MCF 10A (cell line): Measurements from ENCODE around the gene TRIM40. TPM values are rescaled to one million over a fixed set of nuclear protein-coding genes. Genes with fewer than 3 reads are reported as not detected.
A peak's percentile ranks its signal among the peaks of the same experiment; 100 is the strongest.

Experiments used
- BruUV-seq: library from RNA; stranded (reverse); fragments of 400-500 nt; replicated peaks from 2 replicates; lab custom pipeline; 2021; lab: Mats Ljungman, UMichigan
- CTCF ChIA-PET: fragments of 300-600 bp; sonication (Branson Sonifier 250); formaldehyde crosslinking; extraction: SDS; loops from one replicate; lab custom pipeline; 2021; ENCODE audit warnings: antibody characterized with exemption, inconsistent platforms; lab: Yijun Ruan, JAX
- POLR2A ChIA-PET: fragments of 300-600, 350-650 bp; sonication (Branson Sonifier 250); formaldehyde crosslinking; extraction: SDS; loops from one replicate; lab custom pipeline; 2020; ENCODE audit warnings: antibody characterized with exemption, inconsistent platforms; lab: Yijun Ruan, JAX
- DNase-seq: peaks from one replicate; pipeline ENCODE4 v3.0.0-alpha.2; 2018; ENCODE audit not compliant: unreplicated experiment
- H3K27ac Mint-ChIP-seq: one replicate; pipeline ENCODE4 v1.8.0; 2022; ENCODE audit warnings: mild to moderate bottlenecking, low read depth, mixed read lengths; ENCODE audit not compliant: unreplicated experiment
- H3K27me3 Mint-ChIP-seq: one replicate; pipeline ENCODE4 v1.8.0; 2022; ENCODE audit warnings: mixed read lengths; ENCODE audit not compliant: insufficient read depth, unreplicated experiment
- H3K36me3 Mint-ChIP-seq: one replicate; pipeline ENCODE4 v1.8.0; 2022; ENCODE audit warnings: mild to moderate bottlenecking, moderate library complexity, mixed read lengths; ENCODE audit not compliant: insufficient read depth, unreplicated experiment
- H3K4me1 Mint-ChIP-seq: one replicate; pipeline ENCODE4 v1.8.0; 2022; ENCODE audit warnings: mixed read lengths; ENCODE audit not compliant: insufficient read depth, unreplicated experiment
- H3K4me3 Mint-ChIP-seq: one replicate; pipeline ENCODE4 v1.8.0; 2022; ENCODE audit warnings: mild to moderate bottlenecking, moderate library complexity, mixed read lengths; ENCODE audit not compliant: unreplicated experiment
- H3K9me3 Mint-ChIP-seq: one replicate; pipeline ENCODE4 v1.8.0; 2022; ENCODE audit warnings: mixed read lengths; ENCODE audit not compliant: unreplicated experiment
- CTCF ChIP-seq: fragments of 200-600 bp; IDR thresholded peaks from one replicate; pipeline ENCODE4 v1.8.0; 2022; ENCODE audit warnings: antibody characterized with exemption, mild to moderate bottlenecking; ENCODE audit not compliant: unreplicated experiment
- intact Hi-C: fragments of 100-400 bp; cut with micrococcal nuclease; formaldehyde crosslinking; loops from 2 replicates; pipeline ENCODE4 v1.14.1; 2022
- total RNA-seq: library from RNA; stranded (reverse); gene quantifications from 2 replicates; pipeline ENCODE4 v1.2.3, GENCODE V29; 2022

Gene TRIM40
- total RNA-seq, 1 experiment from 2014 or later: not detected

GRCh38 chr6:30184417-30185031, 48.6 kb downstream of the TRIM40 start:
- no TSS peak for BruUV-seq
- H3K36me3 Mint-ChIP-seq: peaks cover 45% of the 10 kb centered on the region
- no peak overlapping the region for H3K27ac Mint-ChIP-seq
- no peak for DNase-seq
- intact Hi-C loops: no loop called here
- H3K27me3 Mint-ChIP-seq: peaks cover 7% of the 10 kb centered on the region
- H3K9me3 Mint-ChIP-seq: peaks cover 3% of the 10 kb centered on the region
- no peak overlapping the region for H3K4me3 Mint-ChIP-seq
- H3K4me1 Mint-ChIP-seq: no peaks in the 10 kb centered on the region
- ChIA-PET POLR2A (interaction anchor here (1.0 kb wide), 1 partner anchor 10 kb away, joined by 3 read pairs; no protein-coding TSS in a partner anchor), CTCF (no interaction called here)
- no peak for TF ChIP-seq CTCF

- DNase-seq: no peak
- Mint-ChIP-seq H3K27me3 (no peaks in the 10 kb centered on the region), H3K4me1 (no peaks in the 10 kb centered on the region), H3K9me3 (no peaks in the 10 kb centered on the region), H3K4me3 (no peak overlapping the region), H3K36me3 (peaks cover 56% of the 10 kb centered on the region), H3K27ac (peak overlapping the region; percentile 41)
- BruUV-seq: no TSS peak
- intact Hi-C loops: no loop called here
- POLR2A ChIA-PET: interaction anchor here (1.2 kb wide), 1 partner anchor 27 kb away, joined by 3 read pairs; the partner anchor contains the start of gene TRIM26
- no peak for TF ChIP-seq CTCF
- CTCF ChIA-PET: interaction anchor here (1.1 kb wide), 1 partner anchor 16 kb away, joined by 3 read pairs; no protein-coding TSS in a partner anchor
Measured at GRCh38 chr6:30185846-30186484, 50.0 kb downstream of the TRIM40 start.

- no TSS peak for BruUV-seq
- ChIA-PET CTCF (interaction anchor here (0.6 kb wide), 1 partner anchor 17 kb away, joined by 3 read pairs; no protein-coding TSS in a partner anchor), POLR2A (interaction anchor here (1.3 kb wide), 1 partner anchor 13 kb away, joined by 3 read pairs; no protein-coding TSS in a partner anchor)
- Mint-ChIP-seq H3K27ac (no peak overlapping the region), H3K36me3 (peaks cover 65% of the 10 kb centered on the region), H3K4me1 (no peaks in the 10 kb centered on the region), H3K4me3 (no peak overlapping the region), H3K9me3 (no peaks in the 10 kb centered on the region), H3K27me3 (no peaks in the 10 kb centered on the region)
- no peak for TF ChIP-seq CTCF
- intact Hi-C loops: no loop called here
- no peak for DNase-seq
Measured at GRCh38 chr6:30188541-30188940, 52.6 kb downstream of the TRIM40 start.

GRCh38 chr6:30192076-30192475, 56.1 kb downstream of the TRIM40 start:
- BruUV-seq: no TSS peak
- Mint-ChIP-seq H3K27me3 (no peaks in the 10 kb centered on the region), H3K9me3 (no peaks in the 10 kb centered on the region), H3K4me1 (no peaks in the 10 kb centered on the region), H3K27ac (no peak overlapping the region), H3K36me3 (peaks cover 64% of the 10 kb centered on the region), H3K4me3 (no peak overlapping the region)
- ChIA-PET CTCF (interaction anchor here (0.6 kb wide), 1 partner anchor 300 kb away, joined by 5 read pairs; no protein-coding TSS in a partner anchor), POLR2A (no interaction called here)
- intact Hi-C loops: no loop called here
- TF ChIP-seq CTCF: no peak
- DNase-seq: no peak
